VCaP (cell line): ENCODE data around the gene GLRX3.

Source experiments
- H3K27ac ChIP-seq: fragments of 450-650 bp; 2 replicates; pipeline ENCODE4 v1.5.1; 2017
- CTCF ChIP-seq: fragments of 450-650 bp; conservative IDR thresholded peaks from 2 replicates; pipeline ENCODE4 v1.5.1; 2017; ENCODE audit warnings: mild to moderate bottlenecking, moderate library complexity

GLRX3 gene

GRCh38 chr10:130180416-130180815, 44.2 kb downstream of the GLRX3 start:
- no peak for TF ChIP-seq CTCF
- no peak overlapping the region for H3K27ac ChIP-seq

DNA sequence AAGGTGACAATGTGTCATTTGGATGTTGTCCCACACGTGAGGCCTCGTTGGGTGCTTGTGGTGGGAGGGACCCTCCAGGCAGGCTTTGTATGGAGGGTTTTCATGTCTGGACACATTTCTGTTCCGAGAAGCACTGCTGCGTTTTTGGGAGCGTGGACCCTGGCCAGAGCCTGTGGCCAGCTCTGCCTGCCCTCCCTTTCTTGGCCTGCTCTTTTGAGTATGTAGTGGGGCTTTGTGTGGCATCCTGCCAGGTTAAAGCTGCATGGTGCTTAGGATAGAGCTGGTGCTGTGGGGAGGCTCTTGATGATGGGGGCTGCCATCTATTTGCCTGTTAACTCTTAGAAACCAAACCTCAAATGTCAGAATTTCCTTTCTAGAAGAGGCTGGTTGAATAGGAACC, 45.7 kb downstream of the GLRX3 start:
- no peak for TF ChIP-seq CTCF

GRCh38 chr10:130185591-130185990, 49.4 kb downstream of the GLRX3 start:
- no peak overlapping the region for H3K27ac ChIP-seq
- TF ChIP-seq CTCF: no peak

More for the DNA sequence above, 45.7 kb downstream of the GLRX3 start:
- H3K27ac ChIP-seq: no peak overlapping the region

GRCh38 chr10:130188195-130189175, 52.3 kb downstream of the GLRX3 start:
- no peak overlapping the region for H3K27ac ChIP-seq

GRCh38 chr10:130189608-130190054, 53.4 kb downstream of the GLRX3 start:
- no peak overlapping the region for H3K27ac ChIP-seq
- no peak for TF ChIP-seq CTCF

More at GRCh38 chr10:130188195-130189175, 52.3 kb downstream of the GLRX3 start:
- TF ChIP-seq CTCF: no peak

- peak; percentile 98 for TF ChIP-seq CTCF
- peak overlapping the region; percentile 60; the same call in 1 of the 2 replicates for H3K27ac ChIP-seq
Observed at GRCh38 chr10:130190055-130190736, 54.0 kb downstream of the GLRX3 start.

- H3K27ac ChIP-seq: peak overlapping the region; percentile 60; the same call in 1 of the 2 replicates
- TF ChIP-seq CTCF: no peak
Observed at GRCh38 chr10:130190737-130191115, 54.5 kb downstream of the GLRX3 start.
